GM13976 (cell line): Measurements from ENCODE around the gene BCAS4.

Source experiments
- DNase-seq: peaks from one replicate; pipeline ENCODE4 v3.0.0; 2012; ENCODE audit warnings: low spot score
- CTCF ChIP-seq: IDR thresholded peaks from 2 replicates; pipeline ENCODE4 v1.5.1; 2012; ENCODE audit warnings: borderline replicate concordance, mild to moderate bottlenecking; ENCODE audit not compliant: insufficient read depth; ENCODE audit errors: extremely low read depth, missing control alignments, control extremely low read depth
- in situ Hi-C: fragments of 300-500 bp; cut with MboI; formaldehyde crosslinking; loops from one replicate; pipeline ENCODE4 v1.12.0; 2022; ENCODE audit warnings: low sequenced_read_pairs, mixed read lengths, inconsistent platforms; ENCODE audit not compliant: unreplicated experiment

Gene BCAS4

GRCh38 chr20:50872560-50873425 is 77.9 kb downstream of the BCAS4 start:
- TF ChIP-seq CTCF = no peak
- in situ Hi-C loops = no loop called here
- DNase-seq = peak; percentile 22

- DNase-seq = peak; percentile 16
- TF ChIP-seq CTCF = no peak
- in situ Hi-C loops = no loop called here
Observed at GRCh38 chr20:50873585-50873984, 78.7 kb downstream of the BCAS4 start.

- in situ Hi-C loops = no loop called here
- DNase-seq = peak; percentile 23
- no peak for TF ChIP-seq CTCF
Observed at GRCh38 chr20:50874111-50874757, 79.4 kb downstream of the BCAS4 start.

GRCh38 chr20:50874758-50875665 is 80.2 kb downstream of the BCAS4 start:
- in situ Hi-C loops = no loop called here
- TF ChIP-seq CTCF = no peak
- DNase-seq = no peak

- in situ Hi-C loops = no loop called here
- no peak for TF ChIP-seq CTCF
- DNase-seq = peak; percentile 20
Observed at GRCh38 chr20:50876063-50876685, 81.3 kb downstream of the BCAS4 start.

- no peak for TF ChIP-seq CTCF
- DNase-seq = no peak
- in situ Hi-C loops = no loop called here
Observed at GRCh38 chr20:50876816-50877215, 82.0 kb downstream of the BCAS4 start.
